HCT116 (cell line): ENCODE measurements around the gene HSPB8. TPM values are rescaled to one million over a fixed set of nuclear protein-coding genes. Genes with fewer than 3 reads are reported as not detected.

Experiments
- ATAC-seq: fragments of 200-7000 bp; cut with Tn5 transposase; 2 replicates; pipeline ENCODE4 v1.9.1; 2020; ENCODE audit warnings: mild to moderate bottlenecking, moderate library complexity
- BruUV-seq: library from RNA; stranded (reverse); fragments of 400-500 nt; replicated peaks from 2 replicates; lab custom pipeline; 2021; lab: Mats Ljungman, UMichigan
- CTCF ChIA-PET: fragments of 300-600 bp; sonication (Branson Sonifier 250); formaldehyde crosslinking; loops from one replicate; lab custom pipeline; 2021; ENCODE audit warnings: antibody characterized with exemption; lab: Charles Lee
- POLR2A ChIA-PET: fragments of 300-600, 350-600 bp; sonication (Branson Sonifier 250); formaldehyde crosslinking; loops from one replicate; lab custom pipeline; 2021; ENCODE audit warnings: antibody characterized with exemption; lab: Charles Lee
- RAD21 ChIA-PET, 2 experiments: fragments of 300-600 bp; sonication (Branson Sonifier 250); formaldehyde crosslinking; loops; one replicate each; lab custom pipeline; 2023; ENCODE audit warnings: low total read pairs in 2 of 2; ENCODE audit not compliant: uncharacterized antibody in 2 of 2, unreplicated experiment in 2 of 2, low non-redundant PET in 1 of 2; lab: Charles Lee
- DNase-seq: peaks from one replicate; pipeline ENCODE4 v3.0.0-alpha.2; 2010; ENCODE audit warnings: low read depth, low spot score
- H2AFZ ChIP-seq: fragments of 200-600 bp; shearing (Covaris generic), sonication (generic); 2 replicates; pipeline ENCODE4 v1.6.1; 2017; ENCODE audit warnings: low read depth, mixed run types, mixed read lengths, antibody characterized with exemption, low read length; ENCODE audit not compliant: poor library complexity, severe bottlenecking
- H3K27ac ChIP-seq: 2 replicates; pipeline ENCODE4 v1.5.1; 2012; ENCODE audit warnings: low read depth, low read length
- H3K27me3 ChIP-seq: fragments of 200-600 bp; sonication (generic); 2 replicates; pipeline ENCODE4 v1.6.1; 2016; ENCODE audit warnings: mixed run types, low read length, mixed read lengths; ENCODE audit not compliant: insufficient read depth
- H3K36me3 ChIP-seq, 2 experiments: fragments of 200-500 bp in 1 of 2; fragments of 200-600 bp in 1 of 2; sonication (Bioruptor generic) in 1 of 2; sonication (generic) in 1 of 2; 2 replicates each; pipeline versions ENCODE4 v1.5.1 to v1.6.1; 2014 to 2016; ENCODE audit warnings: low read length in 2 of 2, inconsistent platforms in 1 of 2, mixed read lengths in 1 of 2, mixed run types in 1 of 2; ENCODE audit not compliant: insufficient read depth in 2 of 2, control insufficient read depth in 1 of 2
- H3K4me1 ChIP-seq, 2 experiments: fragments of 200-600 bp in 1 of 2; sonication (generic) in 1 of 2; 2 replicates each; pipeline versions ENCODE4 v1.5.1 to v1.6.1; 2012 to 2017; ENCODE audit warnings: low read length in 2 of 2, inconsistent platforms in 1 of 2, mild to moderate bottlenecking in 1 of 2, mixed read lengths in 1 of 2, mixed run types in 1 of 2, moderate library complexity in 1 of 2; ENCODE audit not compliant: insufficient read depth in 2 of 2, control insufficient read depth in 1 of 2
- H3K4me2 ChIP-seq: fragments of 200-600 bp; sonication (generic); 2 replicates; pipeline ENCODE4 v1.6.1; 2017; ENCODE audit warnings: mixed run types, low read length, mixed read lengths
- H3K4me3 ChIP-seq, 2 experiments: fragments of 200-600 bp in 1 of 2; sonication (generic) in 1 of 2; replicated peaks in 1 of 2; 2 replicates each; pipeline ENCODE4 v1.5.1; 2011 to 2016; ENCODE audit warnings: low read length in 2 of 2, control low read depth in 1 of 2, low read depth in 1 of 2, mild to moderate bottlenecking in 1 of 2, mixed read lengths in 1 of 2, mixed run types in 1 of 2
- H3K79me2 ChIP-seq: fragments of 200-600 bp; sonication (generic); 2 replicates; pipeline ENCODE4 v1.6.1; 2017; ENCODE audit warnings: mild to moderate bottlenecking, mixed run types, low read length, moderate library complexity, mixed read lengths; ENCODE audit not compliant: insufficient read depth
- H3K9ac ChIP-seq: fragments of 200-600 bp; sonication (generic); 2 replicates; pipeline ENCODE4 v1.6.1; 2016; ENCODE audit warnings: low read length, mixed read lengths
- H3K9me2 ChIP-seq: fragments of 200-600 bp; sonication (generic), shearing (Covaris generic); 2 replicates; pipeline ENCODE4 v1.6.1; 2017; ENCODE audit warnings: mixed run types, mild to moderate bottlenecking, moderate library complexity; ENCODE audit not compliant: insufficient read depth
- H3K9me3 ChIP-seq, 2 experiments: fragments of 200-500 bp in 1 of 2; fragments of 200-600 bp in 1 of 2; sonication (Bioruptor generic) in 1 of 2; sonication (generic) in 1 of 2; 2 replicates each; pipeline ENCODE4 v1.6.1; 2014 to 2017; ENCODE audit warnings: low read length in 2 of 2, mixed read lengths in 2 of 2, inconsistent platforms in 1 of 2, low read depth in 1 of 2, mild to moderate bottlenecking in 1 of 2, mixed run types in 1 of 2, moderate library complexity in 1 of 2; ENCODE audit not compliant: control insufficient read depth in 1 of 2, insufficient read depth in 1 of 2
- H4K20me1 ChIP-seq: fragments of 200-600 bp; sonication (generic), shearing (Covaris generic); 2 replicates; pipeline ENCODE4 v1.6.1; 2017; ENCODE audit warnings: mixed run types, mild to moderate bottlenecking, moderate library complexity; ENCODE audit not compliant: insufficient read depth
- CBX3 ChIP-seq: IDR thresholded peaks from 2 replicates; pipeline ENCODE4 v1.6.1; 2012; ENCODE audit warnings: low read depth
- CEBPB ChIP-seq: IDR thresholded peaks from 2 replicates; pipeline ENCODE4 v1.6.1; 2012; ENCODE audit warnings: low read depth
- EZH2 ChIP-seq: fragments of 200-600 bp; sonication (generic); IDR thresholded peaks from 2 replicates; pipeline ENCODE4 v1.6.1; 2017; ENCODE audit warnings: antibody characterized with exemption, mixed run types
- EZH2phosphoT487 ChIP-seq: fragments of 200-600 bp; IDR thresholded peaks from 2 replicates; pipeline ENCODE4 v1.6.1; 2018; ENCODE audit warnings: antibody characterized with exemption, borderline replicate concordance
- JUND ChIP-seq: IDR thresholded peaks from 2 replicates; pipeline ENCODE4 v1.6.1; 2012
- POLR2A ChIP-seq: IDR thresholded peaks from 2 replicates; pipeline ENCODE4 v1.7.0; 2011; ENCODE audit warnings: borderline replicate concordance; ENCODE audit not compliant: insufficient read depth, insufficient read length; ENCODE audit errors: extremely low read depth
- SIN3A ChIP-seq: IDR thresholded peaks from 2 replicates; pipeline ENCODE4 v1.6.1; 2012; ENCODE audit warnings: low read depth
- SP1 ChIP-seq: IDR thresholded peaks from 2 replicates; pipeline ENCODE4 v1.6.1; 2012; ENCODE audit warnings: low read depth
- SRF ChIP-seq: IDR thresholded peaks from 2 replicates; pipeline ENCODE4 v1.6.1; 2012; ENCODE audit warnings: low read depth
- YY1 ChIP-seq: IDR thresholded peaks from 2 replicates; pipeline ENCODE4 v1.6.1; 2011; ENCODE audit warnings: low read length, low read depth, moderate library complexity, mild to moderate bottlenecking; ENCODE audit not compliant: insufficient replicate concordance; ENCODE audit errors: extremely low read depth
- ZFX ChIP-seq: fragments of 450-650 bp; IDR thresholded peaks from 2 replicates; pipeline ENCODE4 v1.6.1; 2017
- ZNF274 ChIP-seq: fragments of 200-500 bp; sonication (Bioruptor generic); IDR thresholded peaks from 2 replicates; pipeline ENCODE4 v1.6.1; 2014; ENCODE audit warnings: mild to moderate bottlenecking, low read depth, low read length, inconsistent platforms
- intact Hi-C: fragments of 100-400 bp; cut with micrococcal nuclease; formaldehyde crosslinking; loops from 2 replicates; pipeline ENCODE4 v1.10.0; 2022
- total RNA-seq: library from RNA; stranded (reverse); gene quantifications from one replicate; pipeline ENCODE4 v1.2.1, GENCODE V29; 2021; ENCODE audit not compliant: unreplicated experiment
- TF ChIP-seq, protein P1 (sequence below): IDR thresholded peaks from 2 replicates; pipeline ENCODE4 v1.6.1; 2012; ENCODE audit warnings: low read depth
- TF ChIP-seq, protein P2 (sequence below): IDR thresholded peaks from 2 replicates; pipeline ENCODE4 v1.6.1; 2012
- TF ChIP-seq, protein P3 (sequence below): IDR thresholded peaks from 2 replicates; pipeline ENCODE4 v1.6.1; 2011; ENCODE audit warnings: mild to moderate bottlenecking, low read length, moderate library complexity; ENCODE audit not compliant: insufficient replicate concordance; ENCODE audit errors: extremely low read depth

Gene HSPB8
- total RNA-seq, 1 experiment from 2014 or later = 3.5 TPM

- TF ChIP-seq, protein P1, sequence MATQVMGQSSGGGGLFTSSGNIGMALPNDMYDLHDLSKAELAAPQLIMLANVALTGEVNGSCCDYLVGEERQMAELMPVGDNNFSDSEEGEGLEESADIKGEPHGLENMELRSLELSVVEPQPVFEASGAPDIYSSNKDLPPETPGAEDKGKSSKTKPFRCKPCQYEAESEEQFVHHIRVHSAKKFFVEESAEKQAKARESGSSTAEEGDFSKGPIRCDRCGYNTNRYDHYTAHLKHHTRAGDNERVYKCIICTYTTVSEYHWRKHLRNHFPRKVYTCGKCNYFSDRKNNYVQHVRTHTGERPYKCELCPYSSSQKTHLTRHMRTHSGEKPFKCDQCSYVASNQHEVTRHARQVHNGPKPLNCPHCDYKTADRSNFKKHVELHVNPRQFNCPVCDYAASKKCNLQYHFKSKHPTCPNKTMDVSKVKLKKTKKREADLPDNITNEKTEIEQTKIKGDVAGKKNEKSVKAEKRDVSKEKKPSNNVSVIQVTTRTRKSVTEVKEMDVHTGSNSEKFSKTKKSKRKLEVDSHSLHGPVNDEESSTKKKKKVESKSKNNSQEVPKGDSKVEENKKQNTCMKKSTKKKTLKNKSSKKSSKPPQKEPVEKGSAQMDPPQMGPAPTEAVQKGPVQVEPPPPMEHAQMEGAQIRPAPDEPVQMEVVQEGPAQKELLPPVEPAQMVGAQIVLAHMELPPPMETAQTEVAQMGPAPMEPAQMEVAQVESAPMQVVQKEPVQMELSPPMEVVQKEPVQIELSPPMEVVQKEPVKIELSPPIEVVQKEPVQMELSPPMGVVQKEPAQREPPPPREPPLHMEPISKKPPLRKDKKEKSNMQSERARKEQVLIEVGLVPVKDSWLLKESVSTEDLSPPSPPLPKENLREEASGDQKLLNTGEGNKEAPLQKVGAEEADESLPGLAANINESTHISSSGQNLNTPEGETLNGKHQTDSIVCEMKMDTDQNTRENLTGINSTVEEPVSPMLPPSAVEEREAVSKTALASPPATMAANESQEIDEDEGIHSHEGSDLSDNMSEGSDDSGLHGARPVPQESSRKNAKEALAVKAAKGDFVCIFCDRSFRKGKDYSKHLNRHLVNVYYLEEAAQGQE = no peak
- TF ChIP-seq, protein P2, sequence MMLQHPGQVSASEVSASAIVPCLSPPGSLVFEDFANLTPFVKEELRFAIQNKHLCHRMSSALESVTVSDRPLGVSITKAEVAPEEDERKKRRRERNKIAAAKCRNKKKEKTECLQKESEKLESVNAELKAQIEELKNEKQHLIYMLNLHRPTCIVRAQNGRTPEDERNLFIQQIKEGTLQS = no peak
Measured at GRCh38 chr12:119206348-119207062, 27.8 kb downstream of the HSPB8 start (continued).

GRCh38 chr12:119207063-119207560, 28.4 kb downstream of the HSPB8 start:
- no TSS peak for BruUV-seq
- no peak for TF ChIP-seq ZFX
- no peak for TF ChIP-seq YY1
- no peak for TF ChIP-seq SRF
- TF ChIP-seq POLR2A = no peak
- TF ChIP-seq EZH2 = no peak
- TF ChIP-seq CBX3 = no peak
- TF ChIP-seq, protein P3, sequence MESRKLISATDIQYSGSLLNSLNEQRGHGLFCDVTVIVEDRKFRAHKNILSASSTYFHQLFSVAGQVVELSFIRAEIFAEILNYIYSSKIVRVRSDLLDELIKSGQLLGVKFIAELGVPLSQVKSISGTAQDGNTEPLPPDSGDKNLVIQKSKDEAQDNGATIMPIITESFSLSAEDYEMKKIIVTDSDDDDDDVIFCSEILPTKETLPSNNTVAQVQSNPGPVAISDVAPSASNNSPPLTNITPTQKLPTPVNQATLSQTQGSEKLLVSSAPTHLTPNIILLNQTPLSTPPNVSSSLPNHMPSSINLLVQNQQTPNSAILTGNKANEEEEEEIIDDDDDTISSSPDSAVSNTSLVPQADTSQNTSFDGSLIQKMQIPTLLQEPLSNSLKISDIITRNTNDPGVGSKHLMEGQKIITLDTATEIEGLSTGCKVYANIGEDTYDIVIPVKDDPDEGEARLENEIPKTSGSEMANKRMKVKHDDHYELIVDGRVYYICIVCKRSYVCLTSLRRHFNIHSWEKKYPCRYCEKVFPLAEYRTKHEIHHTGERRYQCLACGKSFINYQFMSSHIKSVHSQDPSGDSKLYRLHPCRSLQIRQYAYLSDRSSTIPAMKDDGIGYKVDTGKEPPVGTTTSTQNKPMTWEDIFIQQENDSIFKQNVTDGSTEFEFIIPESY = no peak
- TF ChIP-seq EZH2phosphoT487 = no peak
- TF ChIP-seq, protein P1 = no peak
- no peak for TF ChIP-seq ZNF274
- TF ChIP-seq, protein P2 = no peak
- TF ChIP-seq SIN3A = no peak
- no peak for TF ChIP-seq SP1
- no peak for TF ChIP-seq CEBPB
- no peak for TF ChIP-seq JUND

More at GRCh38 chr12:119207063-119207560, 28.4 kb downstream of the HSPB8 start:
- Histone ChIP-seq H3K36me3 (no peaks in the 10 kb centered on the region), H3K9me2 (no peaks in the 10 kb centered on the region), H3K4me3 (no peak overlapping the region), H2AFZ (no peak overlapping the region), H3K27me3 (no peaks in the 10 kb centered on the region), H3K79me2 (no peaks in the 10 kb centered on the region), H3K9me3 (no peaks in the 10 kb centered on the region), H3K4me1 (no peaks in the 10 kb centered on the region), H4K20me1 (no peaks in the 10 kb centered on the region), H3K4me2 (no peak overlapping the region), H3K9ac (no peak overlapping the region), H3K27ac (no peak overlapping the region)
- DNase-seq (no peak), ATAC-seq (no peak)
- ChIA-PET POLR2A (no interaction called here), RAD21 (no interaction called here), CTCF (no interaction called here)
- intact Hi-C loops = no loop called here
